K562 (cell line): Measurements from ENCODE around the gene CDCA5. TPM values are rescaled to one million over a fixed set of nuclear protein-coding genes. Genes with fewer than 3 reads are reported as not detected.
A peak's percentile ranks its signal among the peaks of the same experiment; 100 is the strongest.

Experiments
- CSDE1 ChIP-seq, 2 experiments: fragments of 450-650 bp; IDR thresholded peaks; 2 replicates each; pipeline ENCODE4 v1.6.1; 2016; ENCODE audit warnings: mild to moderate bottlenecking in 1 of 2
- CTBP1 ChIP-seq: fragments of 450-650 bp; IDR thresholded peaks from 2 replicates; pipeline ENCODE4 v1.6.1; 2016; ENCODE audit warnings: borderline replicate concordance
- EWSR1 ChIP-seq: fragments of 450-650 bp; IDR thresholded peaks from 2 replicates; pipeline ENCODE4 v1.6.1; 2018; ENCODE audit warnings: borderline replicate concordance, mild to moderate bottlenecking, low read depth, moderate library complexity; ENCODE audit not compliant: partially characterized antibody
- GATA2 ChIP-seq: sonication (generic); formaldehyde crosslinking; IDR thresholded peaks from 2 replicates; pipeline ENCODE4 v1.4.0; 2020; ENCODE audit warnings: mild to moderate bottlenecking, missing genetic modification reagents
- HSF4 ChIP-seq: fragments of 250-450 bp; sonication (Bioruptor Pico); IDR thresholded peaks from 2 replicates; pipeline ENCODE4 v2.1.2; 2022; ENCODE audit warnings: mild to moderate bottlenecking, moderate library complexity, borderline replicate concordance
- IFI16 ChIP-seq: fragments of 250-450 bp; sonication (Bioruptor Pico); IDR thresholded peaks from 2 replicates; pipeline ENCODE4 v2.1.2; 2022; ENCODE audit warnings: mild to moderate bottlenecking, inconsistent platforms
- KAT8 ChIP-seq: fragments of 450-650 bp; IDR thresholded peaks from 2 replicates; pipeline ENCODE4 v1.6.1; 2016; ENCODE audit warnings: low read depth, mild to moderate bottlenecking
- MAFK ChIP-seq: IDR thresholded peaks from 2 replicates; pipeline ENCODE4 v1.6.1; 2011; ENCODE audit warnings: low read length, improper control_type of control experiment
- MTA3 ChIP-seq: fragments of 450-650 bp; formaldehyde crosslinking; IDR thresholded peaks from 2 replicates; pipeline ENCODE4 v1.6.1; 2017; ENCODE audit warnings: mild to moderate bottlenecking, borderline replicate concordance
- MXI1 ChIP-seq: IDR thresholded peaks from 2 replicates; pipeline ENCODE4 v1.6.1; 2011; ENCODE audit warnings: low read depth, mild to moderate bottlenecking, improper control_type of control experiment, low read length
- NCOA6 ChIP-seq: fragments of 450-650 bp; IDR thresholded peaks from 2 replicates; pipeline ENCODE4 v1.6.1; 2017; ENCODE audit warnings: mild to moderate bottlenecking
- NFIC ChIP-seq: fragments of 450-650 bp; IDR thresholded peaks from 2 replicates; pipeline ENCODE4 v1.6.1; 2017; ENCODE audit warnings: mild to moderate bottlenecking, inconsistent platforms
- NR2C1 ChIP-seq, 2 experiments: fragments of 450-650 bp; IDR thresholded peaks; 2 replicates each; pipeline ENCODE4 v1.6.1; 2017; ENCODE audit warnings: mild to moderate bottlenecking in 2 of 2, antibody characterized with exemption in 1 of 2, inconsistent platforms in 1 of 2, missing compliant biosample characterization in 1 of 2, missing genetic modification characterization in 1 of 2
- PHTF2 ChIP-seq: fragments of 250-450 bp; sonication (Bioruptor Pico); IDR thresholded peaks from 2 replicates; pipeline ENCODE4 v1.5.0; 2021; ENCODE audit warnings: mild to moderate bottlenecking
- RUNX1 ChIP-seq: sonication (generic); IDR thresholded peaks from 2 replicates; pipeline ENCODE4 v1.6.1; 2016; ENCODE audit warnings: antibody characterized with exemption, low read depth
- SETDB1 ChIP-seq: IDR thresholded peaks from one replicate; pipeline ENCODE4 v1.6.1; 2012; ENCODE audit warnings: low read length, control low read depth, inconsistent platforms
- ZFP30 ChIP-seq: fragments of 250-450 bp; sonication (Bioruptor Pico); IDR thresholded peaks from 2 replicates; pipeline ENCODE4 v1.8.0; 2022; ENCODE audit warnings: moderate library complexity, mild to moderate bottlenecking, inconsistent platforms, borderline replicate concordance
- ZFPM2 ChIP-seq: fragments of 250-450 bp; sonication (Bioruptor Pico); IDR thresholded peaks from 2 replicates; pipeline ENCODE4 v1.5.1; 2022; ENCODE audit warnings: mild to moderate bottlenecking
- ZFX ChIP-seq: sonication (generic); formaldehyde crosslinking; IDR thresholded peaks from 2 replicates; pipeline ENCODE4 v1.8.0; 2022; ENCODE audit warnings: mild to moderate bottlenecking, missing genetic modification reagents, moderate library complexity
- ZNF121 ChIP-seq: sonication (generic); formaldehyde crosslinking; conservative IDR thresholded peaks from 2 replicates; pipeline ENCODE4 v1.8.0; 2022; ENCODE audit warnings: missing genetic modification reagents
- ZNF699 ChIP-seq: fragments of 250-450 bp; sonication (Bioruptor Pico); IDR thresholded peaks from 2 replicates; pipeline ENCODE4 v1.8.0; 2021; ENCODE audit warnings: mild to moderate bottlenecking, moderate library complexity; ENCODE audit not compliant: insufficient replicate concordance
- polyA plus RNA-seq, 8 experiments: library from polyadenylated mRNA; depleted of rRNA in 4 of 8; stranded (reverse) in 5 of 8; unstranded in 3 of 8; fragments of >200 nt; fragmentation: Nextera tagmentation in 2 of 8; fragmentation: Illumina TruSeq in 1 of 8; extraction: Ambion mirVana in 2 of 8; extraction: Trizol in 1 of 8; gene quantifications; 2 replicates each; pipeline versions ENCODE4 v1.2.1 to v1.2.3, GENCODE V29; 2011 to 2014; ENCODE audit warnings: inconsistent platforms in 1 of 8, missing spikeins in 1 of 8
- total RNA-seq, 7 experiments: library from RNA; depleted of rRNA in 6 of 7; stranded (reverse); fragments of >200 nt in 6 of 7; fragmentation: Illumina TruSeq in 2 of 7; extraction: Trizol in 2 of 7; gene quantifications; 2 replicates each; pipeline versions ENCODE4 v1.2.1 to v1.2.3, GENCODE V29; 2011 to 2021; ENCODE audit warnings: low replicate concordance in 1 of 7
- TF ChIP-seq, protein P1 (sequence below): fragments of 250-450 bp; sonication (Bioruptor Pico); IDR thresholded peaks from 2 replicates; pipeline ENCODE4 v1.8.0; 2022; ENCODE audit warnings: moderate library complexity, mild to moderate bottlenecking, inconsistent platforms
- TF ChIP-seq, protein P2 (sequence below): IDR thresholded peaks from 3 replicates; pipeline ENCODE4 v1.6.1; 2011; ENCODE audit warnings: borderline replicate concordance, mild to moderate bottlenecking, moderate library complexity; ENCODE audit not compliant: insufficient read length; ENCODE audit errors: extremely low read depth

The CDCA5 gene
- total and polyA plus RNA-seq, 9 of the 15 experiments (the other 6 are each of a cell fraction or from before 2014, with no cell fraction given) = 18.9 to 94.3 (median 64.6) TPM

DNA sequence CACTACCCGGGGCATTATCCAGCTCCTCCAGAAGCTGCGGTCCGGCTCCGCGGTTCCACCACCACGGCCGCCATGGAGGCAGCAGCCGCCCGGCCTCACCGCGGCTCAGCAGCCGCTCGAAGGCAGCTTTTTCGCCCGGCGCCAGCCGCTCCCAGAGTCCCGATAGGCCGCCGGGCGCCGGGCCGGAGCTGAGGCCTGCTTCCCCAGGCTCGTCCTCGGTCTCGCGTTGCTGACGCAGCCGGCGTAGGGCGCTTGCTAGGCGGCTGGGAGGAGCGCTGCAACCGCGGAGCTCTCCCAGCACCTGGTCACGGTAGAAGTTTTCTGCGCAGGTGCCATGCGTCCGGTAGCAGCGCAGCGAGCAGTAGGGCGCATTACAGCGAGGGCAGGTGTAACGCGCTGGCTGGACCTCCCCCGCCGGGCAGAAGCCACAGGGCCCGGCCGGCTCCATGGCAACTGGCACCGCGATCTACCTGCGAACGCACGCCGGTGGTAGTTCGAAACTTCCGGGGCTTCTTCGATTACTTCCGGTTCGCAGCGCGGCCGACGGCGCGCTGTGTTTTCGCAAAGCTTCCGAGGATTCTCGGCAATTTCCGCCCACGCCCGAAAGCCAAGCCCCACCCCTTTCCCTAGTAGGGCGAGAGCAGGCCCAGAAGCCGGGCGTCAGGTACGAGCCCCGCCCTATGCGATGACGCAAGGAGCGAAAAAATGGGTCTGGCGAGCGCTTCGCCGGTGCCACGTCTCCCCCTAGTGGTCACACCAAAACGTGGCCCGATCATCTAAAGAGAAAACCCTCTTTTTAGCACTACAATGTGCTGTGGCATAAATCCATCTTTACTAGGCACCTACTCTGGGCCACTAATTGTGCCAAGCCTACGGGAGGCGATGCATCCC, 33.6 kb upstream of the CDCA5 start, which contains the start of gene ZNHIT2 (continued):
- TF ChIP-seq HSF4 (CRISPR knock-in tag) (no peak), GATA2 (CRISPR knock-in tag) (no peak), NFIC (0 out of 2 replicates have a peak, but pooled peaks have one; percentile 17), ZNF699 (CRISPR knock-in tag) (no peak), RUNX1 (0 out of 2 replicates have a peak, but pooled peaks have one; percentile 25), ZNF121 (CRISPR knock-in tag) (no peak), MTA3 (no peak; the same call in 1 of the 2 replicates), PHTF2 (CRISPR knock-in tag) (no peak), MXI1 (peak; percentile 95), ZFPM2 (CRISPR knock-in tag) (no peak), ZFX (CRISPR knock-in tag) (peak; percentile 100), SETDB1 (no peak), MAFK (no peak), NR2C1 (IDR thresholded peaks at IDR 0.05) (peak; percentile 99), NR2C1 (tag; IDR thresholded peaks at IDR 0.05) (peak; percentile 99), IFI16 (no peak), EWSR1 (no peak), ZFP30 (CRISPR knock-in tag) (no peak), NCOA6 (no peak), KAT8 (no peak), CTBP1 (peak; percentile 63; the same call in 1 of the 2 replicates), CSDE1 (IDR thresholded peaks at IDR 0.05) (no peak; a peak in 1 of 4 replicates)
- TF ChIP-seq, protein P1, sequence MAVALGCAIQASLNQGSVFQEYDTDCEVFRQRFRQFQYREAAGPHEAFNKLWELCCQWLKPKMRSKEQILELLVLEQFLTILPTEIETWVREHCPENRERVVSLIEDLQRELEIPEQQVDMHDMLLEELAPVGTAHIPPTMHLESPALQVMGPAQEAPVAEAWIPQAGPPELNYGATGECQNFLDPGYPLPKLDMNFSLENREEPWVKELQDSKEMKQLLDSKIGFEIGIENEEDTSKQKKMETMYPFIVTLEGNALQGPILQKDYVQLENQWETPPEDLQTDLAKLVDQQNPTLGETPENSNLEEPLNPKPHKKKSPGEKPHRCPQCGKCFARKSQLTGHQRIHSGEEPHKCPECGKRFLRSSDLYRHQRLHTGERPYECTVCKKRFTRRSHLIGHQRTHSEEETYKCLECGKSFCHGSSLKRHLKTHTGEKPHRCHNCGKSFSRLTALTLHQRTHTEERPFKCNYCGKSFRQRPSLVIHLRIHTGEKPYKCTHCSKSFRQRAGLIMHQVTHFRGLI (CRISPR knock-in tag) = no peak
- TF ChIP-seq, protein P2, sequence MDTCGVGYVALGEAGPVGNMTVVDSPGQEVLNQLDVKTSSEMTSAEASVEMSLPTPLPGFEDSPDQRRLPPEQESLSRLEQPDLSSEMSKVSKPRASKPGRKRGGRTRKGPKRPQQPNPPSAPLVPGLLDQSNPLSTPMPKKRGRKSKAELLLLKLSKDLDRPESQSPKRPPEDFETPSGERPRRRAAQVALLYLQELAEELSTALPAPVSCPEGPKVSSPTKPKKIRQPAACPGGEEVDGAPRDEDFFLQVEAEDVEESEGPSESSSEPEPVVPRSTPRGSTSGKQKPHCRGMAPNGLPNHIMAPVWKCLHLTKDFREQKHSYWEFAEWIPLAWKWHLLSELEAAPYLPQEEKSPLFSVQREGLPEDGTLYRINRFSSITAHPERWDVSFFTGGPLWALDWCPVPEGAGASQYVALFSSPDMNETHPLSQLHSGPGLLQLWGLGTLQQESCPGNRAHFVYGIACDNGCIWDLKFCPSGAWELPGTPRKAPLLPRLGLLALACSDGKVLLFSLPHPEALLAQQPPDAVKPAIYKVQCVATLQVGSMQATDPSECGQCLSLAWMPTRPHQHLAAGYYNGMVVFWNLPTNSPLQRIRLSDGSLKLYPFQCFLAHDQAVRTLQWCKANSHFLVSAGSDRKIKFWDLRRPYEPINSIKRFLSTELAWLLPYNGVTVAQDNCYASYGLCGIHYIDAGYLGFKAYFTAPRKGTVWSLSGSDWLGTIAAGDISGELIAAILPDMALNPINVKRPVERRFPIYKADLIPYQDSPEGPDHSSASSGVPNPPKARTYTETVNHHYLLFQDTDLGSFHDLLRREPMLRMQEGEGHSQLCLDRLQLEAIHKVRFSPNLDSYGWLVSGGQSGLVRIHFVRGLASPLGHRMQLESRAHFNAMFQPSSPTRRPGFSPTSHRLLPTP = no peak
